ENCODE results near the gene PCAT6. TPM values are rescaled to one million over a fixed set of nuclear protein-coding genes. Genes with fewer than 3 reads are reported as not detected.

PCAT6 gene
- total RNA-seq, 1 donor from 2014 or later = not detected

GRCh38 chr1:202796670-202797069 is 14.1 kb upstream of the PCAT6 start:
- H3K9me3 ChIP-seq (ENCODE audit: low read depth) = no peaks in the 10 kb centered on the region
- peaks cover 3% of the 10 kb centered on the region for H3K36me3 ChIP-seq
- H3K27ac ChIP-seq = no peak overlapping the region
- TF ChIP-seq, protein P1, sequence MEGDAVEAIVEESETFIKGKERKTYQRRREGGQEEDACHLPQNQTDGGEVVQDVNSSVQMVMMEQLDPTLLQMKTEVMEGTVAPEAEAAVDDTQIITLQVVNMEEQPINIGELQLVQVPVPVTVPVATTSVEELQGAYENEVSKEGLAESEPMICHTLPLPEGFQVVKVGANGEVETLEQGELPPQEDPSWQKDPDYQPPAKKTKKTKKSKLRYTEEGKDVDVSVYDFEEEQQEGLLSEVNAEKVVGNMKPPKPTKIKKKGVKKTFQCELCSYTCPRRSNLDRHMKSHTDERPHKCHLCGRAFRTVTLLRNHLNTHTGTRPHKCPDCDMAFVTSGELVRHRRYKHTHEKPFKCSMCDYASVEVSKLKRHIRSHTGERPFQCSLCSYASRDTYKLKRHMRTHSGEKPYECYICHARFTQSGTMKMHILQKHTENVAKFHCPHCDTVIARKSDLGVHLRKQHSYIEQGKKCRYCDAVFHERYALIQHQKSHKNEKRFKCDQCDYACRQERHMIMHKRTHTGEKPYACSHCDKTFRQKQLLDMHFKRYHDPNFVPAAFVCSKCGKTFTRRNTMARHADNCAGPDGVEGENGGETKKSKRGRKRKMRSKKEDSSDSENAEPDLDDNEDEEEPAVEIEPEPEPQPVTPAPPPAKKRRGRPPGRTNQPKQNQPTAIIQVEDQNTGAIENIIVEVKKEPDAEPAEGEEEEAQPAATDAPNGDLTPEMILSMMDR (IDR thresholded peaks at IDR 0.05) = no peak
- TF ChIP-seq EZH2 (IDR thresholded peaks at IDR 0.05) (no peak), EZH2phosphoT487 (IDR thresholded peaks at IDR 0.05) (no peak)
- H3K4me3 Mint-ChIP-seq = no peak overlapping the region
- DNase-seq (ENCODE audit: low spot score) = no peak
- H3K9me3 Mint-ChIP-seq = no peaks in the 10 kb centered on the region
- peaks cover 100% of the 10 kb centered on the region for H4K20me1 ChIP-seq (ENCODE audit: low read depth)
- H3K4me1 Mint-ChIP-seq = peaks cover 3% of the 10 kb centered on the region
- H3K4me2 ChIP-seq = no peak overlapping the region
- H3K9ac ChIP-seq = no peak overlapping the region
- no peak overlapping the region for H3K4me3 ChIP-seq
- no peak overlapping the region for H2AFZ ChIP-seq (replicated peaks)
- H3K79me2 ChIP-seq (ENCODE audit: low read depth) = peaks cover 100% of the 10 kb centered on the region
- no peak overlapping the region for H3K27ac Mint-ChIP-seq
- H3K27me3 ChIP-seq = no peaks in the 10 kb centered on the region
- peaks cover 6% of the 10 kb centered on the region for H3F3A ChIP-seq (ENCODE audit: low read depth)
- H3K36me3 Mint-ChIP-seq = peaks cover 15% of the 10 kb centered on the region
- peaks cover under 1% of the 10 kb centered on the region for H3K4me1 ChIP-seq
- peaks cover 1% of the 10 kb centered on the region for H3K27me3 Mint-ChIP-seq (ENCODE audit: insufficient read depth, low read depth)

GRCh38 chr1:202798260-202798659 is 12.5 kb upstream of the PCAT6 start:
- Histone ChIP-seq H3K9me3 (ENCODE audit: low read depth) (no peaks in the 10 kb centered on the region), H3F3A (ENCODE audit: low read depth) (peaks cover 8% of the 10 kb centered on the region), H3K9ac (no peak overlapping the region), H3K79me2 (ENCODE audit: low read depth) (peaks cover 100% of the 10 kb centered on the region), H2AFZ (replicated peaks) (no peak overlapping the region), H4K20me1 (ENCODE audit: low read depth) (peaks cover 100% of the 10 kb centered on the region), H3K4me3 (no peak overlapping the region), H3K36me3 (peaks cover 3% of the 10 kb centered on the region), H3K4me2 (no peak overlapping the region), H3K27ac (no peak overlapping the region), H3K4me1 (peaks cover 15% of the 10 kb centered on the region), H3K27me3 (no peaks in the 10 kb centered on the region)
- H3K9me3 Mint-ChIP-seq = no peaks in the 10 kb centered on the region
- H3K4me1 Mint-ChIP-seq = peaks cover 5% of the 10 kb centered on the region
- peaks cover 4% of the 10 kb centered on the region for H3K27me3 Mint-ChIP-seq (ENCODE audit: insufficient read depth, low read depth)
- H3K4me3 Mint-ChIP-seq = no peak overlapping the region
- TF ChIP-seq EZH2phosphoT487 (IDR thresholded peaks at IDR 0.05) = no peak
- TF ChIP-seq, protein P1 (IDR thresholded peaks at IDR 0.05) = no peak
- TF ChIP-seq EZH2 (IDR thresholded peaks at IDR 0.05) = no peak
- peaks cover 22% of the 10 kb centered on the region for H3K36me3 Mint-ChIP-seq
- H3K27ac Mint-ChIP-seq = no peak overlapping the region
- no peak for DNase-seq (ENCODE audit: low spot score)

GRCh38 chr1:202798792-202799331 is 11.9 kb upstream of the PCAT6 start:
- H3K27me3 ChIP-seq = no peaks in the 10 kb centered on the region
- H3K4me3 ChIP-seq = no peak overlapping the region
- peaks cover 20% of the 10 kb centered on the region for H3K4me1 ChIP-seq
- H3K4me3 Mint-ChIP-seq = no peak overlapping the region
- no peaks in the 10 kb centered on the region for H3K9me3 ChIP-seq (ENCODE audit: low read depth)
- no peak overlapping the region for H3K9ac ChIP-seq
- H3K4me1 Mint-ChIP-seq = peaks cover 6% of the 10 kb centered on the region
- no peak for TF ChIP-seq EZH2phosphoT487 (IDR thresholded peaks at IDR 0.05)
- TF ChIP-seq, protein P1 (IDR thresholded peaks at IDR 0.05) = no peak
- no peak for TF ChIP-seq EZH2 (IDR thresholded peaks at IDR 0.05)
- no peak overlapping the region for H3K27ac ChIP-seq
- H3K36me3 Mint-ChIP-seq = peaks cover 22% of the 10 kb centered on the region
- H3K36me3 ChIP-seq = peaks cover 3% of the 10 kb centered on the region
- H4K20me1 ChIP-seq (ENCODE audit: low read depth) = peaks cover 100% of the 10 kb centered on the region
- H3K4me2 ChIP-seq = no peak overlapping the region
- DNase-seq (ENCODE audit: low spot score) = no peak
- peaks cover 4% of the 10 kb centered on the region for H3K27me3 Mint-ChIP-seq (ENCODE audit: insufficient read depth, low read depth)
- peaks cover 8% of the 10 kb centered on the region for H3F3A ChIP-seq (ENCODE audit: low read depth)
- no peaks in the 10 kb centered on the region for H3K9me3 Mint-ChIP-seq
- H2AFZ ChIP-seq (replicated peaks) = no peak overlapping the region
- peaks cover 100% of the 10 kb centered on the region for H3K79me2 ChIP-seq (ENCODE audit: low read depth)
- no peak overlapping the region for H3K27ac Mint-ChIP-seq

All from neural progenitor cell (in vitro differentiated cells).